Lung (tissue), 12 donors: ENCODE data around the gene GJA5. TPM values are rescaled to one million over a fixed set of nuclear protein-coding genes. Genes with fewer than 3 reads are reported as not detected.

Source experiments
- ATAC-seq: fragments of 200-7000 bp; cut with Tn5 transposase; one replicate; pipeline ENCODE4 v1.9.1; 2020; ENCODE audit warnings: moderate number of reproducible peaks; ENCODE audit not compliant: insufficient read depth, low FRiP score
- DNase-seq, 3 donors: peaks; one replicate each; pipeline ENCODE4 v3.0.0-alpha.2; 2013 to 2017
- H3K27ac ChIP-seq, 2 donors: one replicate each; pipeline ENCODE4 v1.5.1; 2013; ENCODE audit warnings: mild to moderate bottlenecking in 2 of 2, moderate library complexity in 2 of 2, control low read depth in 1 of 2, inconsistent platforms in 1 of 2, low read depth in 1 of 2, low read length in 1 of 2
- H3K27me3 ChIP-seq, 3 donors: one replicate each; pipeline ENCODE4 v1.5.1; 2013; ENCODE audit warnings: low read length in 2 of 3; ENCODE audit not compliant: control insufficient read depth in 3 of 3, insufficient read depth in 3 of 3
- H3K36me3 ChIP-seq, 4 donors: one replicate each; pipeline ENCODE4 v1.5.1; 2013; ENCODE audit warnings: low read length in 4 of 4, mild to moderate bottlenecking in 1 of 4, moderate library complexity in 1 of 4; ENCODE audit not compliant: control insufficient read depth in 4 of 4, insufficient read depth in 4 of 4
- H3K4me1 ChIP-seq, 5 donors: one replicate each; pipeline ENCODE4 v1.5.1; 2013; ENCODE audit warnings: low read length in 5 of 5, mild to moderate bottlenecking in 2 of 5, moderate library complexity in 1 of 5; ENCODE audit not compliant: control insufficient read depth in 5 of 5, insufficient read depth in 5 of 5
- H3K4me3 ChIP-seq: one replicate; pipeline ENCODE4 v1.5.1; 2013; ENCODE audit warnings: mild to moderate bottlenecking, control low read depth, moderate library complexity
- H3K9ac ChIP-seq, 2 donors: one replicate each; pipeline ENCODE4 v1.5.1; 2013; ENCODE audit warnings: low read length in 2 of 2, control low read depth in 1 of 2; ENCODE audit not compliant: insufficient read depth in 1 of 2
- H3K9me3 ChIP-seq, 4 donors: one replicate each; pipeline ENCODE4 v1.5.1; 2013; ENCODE audit warnings: low read length in 3 of 4, mild to moderate bottlenecking in 1 of 4, moderate library complexity in 1 of 4; ENCODE audit not compliant: control insufficient read depth in 4 of 4, insufficient read depth in 3 of 4
- WGBS, 2 donors: extraction: QIAGEN DNeasy Blood & Tissue Kit; methylation state at CpG; one replicate each; pipeline ENCODE4 v1.1.7; 2013; 5-methylcytosine and 5-hydroxymethylcytosine counted together
- polyA plus RNA-seq, 2 donors: library from polyadenylated mRNA; stranded (reverse); fragments of 200-250 nt; gene quantifications; one replicate each; pipeline ENCODE4 v1.2.1, GENCODE V29; 2013
- total RNA-seq, 2 donors: library from RNA; depleted of rRNA in 1 of 2; stranded (reverse); fragments of >200 nt in 1 of 2; gene quantifications; one replicate each; pipeline ENCODE4 v1.2.1, GENCODE V29; 2014 to 2021
- TF ChIP-seq, protein P1 (sequence below): IDR thresholded peaks from 2 replicates; pipeline ENCODE4 v1.5.1; 2012; ENCODE audit warnings: mild to moderate bottlenecking; ENCODE audit errors: control extremely low read depth, extremely low read depth
- donor health status: control.
- donor health status: control.
- donor health status: Bipolar disorder and iron deficiency.
- donor health status: healthy.
- donor health status: DM: yes; HTN: yes; CAD: no.

Gene GJA5
- total and polyA plus RNA-seq, 4 donors: 7.7 to 38.3 (median 18.5) TPM

- DNase-seq: peak in 1 of 3 donors; percentile 41
- ATAC-seq: peak; percentile 38
- peaks cover 10 to 81% (median 40%) of the 10 kb centered on the region in 5 donors for H3K4me1 ChIP-seq
- WGBS, 2 donors: 72 to 89% methylated on average over 4 of the region's 4 CpGs
- peaks cover 0 to 14% (median 0%) of the 10 kb centered on the region in 3 donors for H3K27me3 ChIP-seq
- TF ChIP-seq, protein P1, sequence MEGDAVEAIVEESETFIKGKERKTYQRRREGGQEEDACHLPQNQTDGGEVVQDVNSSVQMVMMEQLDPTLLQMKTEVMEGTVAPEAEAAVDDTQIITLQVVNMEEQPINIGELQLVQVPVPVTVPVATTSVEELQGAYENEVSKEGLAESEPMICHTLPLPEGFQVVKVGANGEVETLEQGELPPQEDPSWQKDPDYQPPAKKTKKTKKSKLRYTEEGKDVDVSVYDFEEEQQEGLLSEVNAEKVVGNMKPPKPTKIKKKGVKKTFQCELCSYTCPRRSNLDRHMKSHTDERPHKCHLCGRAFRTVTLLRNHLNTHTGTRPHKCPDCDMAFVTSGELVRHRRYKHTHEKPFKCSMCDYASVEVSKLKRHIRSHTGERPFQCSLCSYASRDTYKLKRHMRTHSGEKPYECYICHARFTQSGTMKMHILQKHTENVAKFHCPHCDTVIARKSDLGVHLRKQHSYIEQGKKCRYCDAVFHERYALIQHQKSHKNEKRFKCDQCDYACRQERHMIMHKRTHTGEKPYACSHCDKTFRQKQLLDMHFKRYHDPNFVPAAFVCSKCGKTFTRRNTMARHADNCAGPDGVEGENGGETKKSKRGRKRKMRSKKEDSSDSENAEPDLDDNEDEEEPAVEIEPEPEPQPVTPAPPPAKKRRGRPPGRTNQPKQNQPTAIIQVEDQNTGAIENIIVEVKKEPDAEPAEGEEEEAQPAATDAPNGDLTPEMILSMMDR: no peak
- H3K27ac ChIP-seq: no peak overlapping the region
- H3K4me3 ChIP-seq: no peak overlapping the region
- peaks cover 0 to 46% (median 20%) of the 10 kb centered on the region in 4 donors for H3K36me3 ChIP-seq
- H3K9ac ChIP-seq: peak overlapping the region in 1 of 2 donors; percentile 20
- H3K9me3 ChIP-seq: no peaks in the 10 kb centered on the region
Observed at GRCh38 chr1:147757015-147757990, 3.1 kb downstream of the GJA5 start.

- peaks cover 3 to 82% (median 43%) of the 10 kb centered on the region in 5 donors for H3K4me1 ChIP-seq
- H3K27ac ChIP-seq: no peak overlapping the region
- peaks cover 0 to 39% (median 16%) of the 10 kb centered on the region in 4 donors for H3K36me3 ChIP-seq
- DNase-seq (no peak), ATAC-seq (no peak)
- H3K4me3 ChIP-seq: no peak overlapping the region
- TF ChIP-seq, protein P1: no peak
- no peak overlapping the region for H3K9ac ChIP-seq
- no peaks in the 10 kb centered on the region for H3K9me3 ChIP-seq
- H3K27me3 ChIP-seq: peaks cover 0 to 17% (median 0%) of the 10 kb centered on the region in 3 donors
- 40 to 61% methylated on average over 3 of the region's 3 CpGs for WGBS, 2 donors
Observed at GRCh38 chr1:147756341-147756740, 4.1 kb downstream of the GJA5 start.

DNA sequence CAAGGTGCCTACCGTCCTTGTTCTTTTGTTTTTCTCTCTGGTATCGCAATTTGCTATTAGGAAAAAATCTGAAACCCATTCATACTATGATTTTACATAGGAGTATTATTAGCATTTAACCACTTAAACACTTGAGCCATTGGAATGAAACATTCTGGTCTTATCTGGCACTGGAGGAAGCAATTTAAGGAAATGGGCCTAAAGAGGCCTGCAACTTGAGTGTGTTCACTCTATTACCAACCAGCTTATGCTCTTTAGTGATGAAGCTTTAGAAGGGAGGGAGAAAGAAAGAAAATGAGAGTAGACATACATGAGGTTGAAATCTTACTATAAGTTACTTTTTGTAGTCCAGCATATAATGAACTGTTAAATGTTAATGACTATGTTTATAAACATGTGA, 5.7 kb downstream of the GJA5 start:
- peak in 2 of 3 donors; percentile 72 for DNase-seq
- H3K36me3 ChIP-seq: peaks cover 0 to 25% (median 10%) of the 10 kb centered on the region in 4 donors
- 65 to 66% methylated on average over 2 of the region's 2 CpGs for WGBS, 2 donors
- no peaks in the 10 kb centered on the region for H3K9me3 ChIP-seq
- no peak overlapping the region for H3K4me3 ChIP-seq
- TF ChIP-seq, protein P1: no peak
- H3K27me3 ChIP-seq: peaks cover 0 to 14% (median 0%) of the 10 kb centered on the region in 3 donors
- ATAC-seq: no peak
- no peak overlapping the region for H3K27ac ChIP-seq
- no peak overlapping the region for H3K9ac ChIP-seq
- peaks cover 3 to 81% (median 43%) of the 10 kb centered on the region in 5 donors for H3K4me1 ChIP-seq
